ENCODE measurements around the gene SMOC2.

The SMOC2 gene

GRCh38 chr6:168400037-168400436 is 40.9 kb upstream of the SMOC2 start:
- TF ChIP-seq TAF1 (IDR thresholded peaks at IDR 0.05; ENCODE audit: low read depth) (no peak), TEAD4 (IDR thresholded peaks at IDR 0.05) (no peak), FOXM1 (IDR thresholded peaks at IDR 0.05; ENCODE audit: borderline replicate concordance, low read depth) (no peak), NFIC (IDR thresholded peaks at IDR 0.05) (no peak), CEBPB (IDR thresholded peaks at IDR 0.05) (no peak), CREB1 (IDR thresholded peaks at IDR 0.05; ENCODE audit: low read depth) (no peak), EGR1 (IDR thresholded peaks at IDR 0.05) (no peak), RAD21 (IDR thresholded peaks at IDR 0.05; ENCODE audit: low read depth) (no peak), YY1 (IDR thresholded peaks at IDR 0.05; ENCODE audit: low read depth) (no peak), EP300 (IDR thresholded peaks at IDR 0.05; ENCODE audit: borderline replicate concordance) (no peak), ZBTB7A (IDR thresholded peaks at IDR 0.05; ENCODE audit: low read depth) (no peak), TCF12 (IDR thresholded peaks at IDR 0.05; ENCODE audit: low read depth) (no peak), REST (IDR thresholded peaks at IDR 0.05; ENCODE audit: low read depth) (no peak)
- TF ChIP-seq, protein P1, sequence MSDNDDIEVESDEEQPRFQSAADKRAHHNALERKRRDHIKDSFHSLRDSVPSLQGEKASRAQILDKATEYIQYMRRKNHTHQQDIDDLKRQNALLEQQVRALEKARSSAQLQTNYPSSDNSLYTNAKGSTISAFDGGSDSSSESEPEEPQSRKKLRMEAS (IDR thresholded peaks at IDR 0.05): no peak
- TF ChIP-seq, protein P2, sequence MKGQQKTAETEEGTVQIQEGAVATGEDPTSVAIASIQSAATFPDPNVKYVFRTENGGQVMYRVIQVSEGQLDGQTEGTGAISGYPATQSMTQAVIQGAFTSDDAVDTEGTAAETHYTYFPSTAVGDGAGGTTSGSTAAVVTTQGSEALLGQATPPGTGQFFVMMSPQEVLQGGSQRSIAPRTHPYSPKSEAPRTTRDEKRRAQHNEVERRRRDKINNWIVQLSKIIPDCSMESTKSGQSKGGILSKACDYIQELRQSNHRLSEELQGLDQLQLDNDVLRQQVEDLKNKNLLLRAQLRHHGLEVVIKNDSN (IDR thresholded peaks at IDR 0.05): no peak

DNA sequence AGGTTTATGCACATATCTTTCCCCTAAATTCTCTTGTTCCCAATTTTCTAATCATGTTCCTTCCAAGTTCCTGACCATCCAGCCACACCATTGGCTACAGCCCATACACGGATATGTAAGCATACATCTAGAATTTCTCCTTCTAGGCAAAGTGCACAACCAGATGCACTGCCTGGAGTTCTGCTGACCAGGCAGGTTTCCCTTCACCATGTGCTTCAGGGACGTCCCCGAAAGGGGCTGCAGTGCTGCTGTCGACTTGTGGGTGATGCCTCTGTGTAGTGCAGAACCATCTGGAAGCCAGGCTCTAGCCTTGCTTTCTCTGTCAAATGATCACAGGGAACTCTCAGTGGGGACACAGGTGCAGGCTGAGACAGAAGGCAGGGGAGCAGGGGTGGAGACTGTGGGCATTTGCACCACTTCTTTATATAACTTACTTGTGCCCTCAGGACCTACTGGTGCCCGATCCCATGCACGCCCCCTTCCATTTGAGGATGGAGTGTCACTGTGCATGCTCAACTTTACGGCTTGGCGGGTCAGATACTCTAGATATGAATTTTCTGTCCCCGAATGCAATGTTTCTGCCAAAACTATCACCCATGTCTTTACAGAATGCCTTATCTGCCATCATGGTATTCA is 37.5 kb upstream of the SMOC2 start:
- TF ChIP-seq YY1 (IDR thresholded peaks at IDR 0.05; ENCODE audit: low read depth) (no peak), REST (IDR thresholded peaks at IDR 0.05; ENCODE audit: low read depth) (no peak), ZBTB7A (IDR thresholded peaks at IDR 0.05; ENCODE audit: low read depth) (no peak), TEAD4 (IDR thresholded peaks at IDR 0.05) (no peak), TAF1 (IDR thresholded peaks at IDR 0.05; ENCODE audit: low read depth) (no peak), CREB1 (IDR thresholded peaks at IDR 0.05; ENCODE audit: low read depth) (no peak), NFIC (IDR thresholded peaks at IDR 0.05) (no peak), TCF12 (IDR thresholded peaks at IDR 0.05; ENCODE audit: low read depth) (no peak), EP300 (IDR thresholded peaks at IDR 0.05; ENCODE audit: borderline replicate concordance) (no peak), EGR1 (IDR thresholded peaks at IDR 0.05) (no peak), CEBPB (IDR thresholded peaks at IDR 0.05) (no peak), RAD21 (IDR thresholded peaks at IDR 0.05; ENCODE audit: low read depth) (no peak)
- TF ChIP-seq, protein P2 (IDR thresholded peaks at IDR 0.05): no peak
- TF ChIP-seq, protein P1 (IDR thresholded peaks at IDR 0.05): no peak

- TF ChIP-seq RAD21 (IDR thresholded peaks at IDR 0.05; ENCODE audit: low read depth) (no peak), EGR1 (IDR thresholded peaks at IDR 0.05) (no peak), EP300 (IDR thresholded peaks at IDR 0.05; ENCODE audit: borderline replicate concordance) (no peak), TEAD4 (IDR thresholded peaks at IDR 0.05) (no peak), TAF1 (IDR thresholded peaks at IDR 0.05; ENCODE audit: low read depth) (no peak), CEBPB (IDR thresholded peaks at IDR 0.05) (no peak), TCF12 (IDR thresholded peaks at IDR 0.05; ENCODE audit: low read depth) (no peak), FOXM1 (IDR thresholded peaks at IDR 0.05; ENCODE audit: borderline replicate concordance, low read depth) (no peak), REST (IDR thresholded peaks at IDR 0.05; ENCODE audit: low read depth) (no peak), NFIC (IDR thresholded peaks at IDR 0.05) (no peak)
- TF ChIP-seq, protein P1 (IDR thresholded peaks at IDR 0.05): no peak
- TF ChIP-seq, protein P2 (IDR thresholded peaks at IDR 0.05): no peak
These were observed 36.4 kb upstream of the SMOC2 start for GRCh38 chr6:168404560-168404959.
